GM18502 (cell line): ENCODE measurements around the gene ANO4.

Source experiments
- ATAC-seq: cut with Tn5 transposase; IDR thresholded peaks from one replicate; pipeline ENCODE4 v1.9.1; 2021; ENCODE audit warnings: mild to moderate bottlenecking; ENCODE audit not compliant: unreplicated experiment, poor library complexity

ANO4 gene

GRCh38 chr12:100935929-100936328 is 141.4 kb downstream of the ANO4 start:
- no peak for ATAC-seq

GRCh38 chr12:100936661-100937060 is 142.1 kb downstream of the ANO4 start:
- no peak for ATAC-seq

GRCh38 chr12:100940503-100940902 is 145.9 kb downstream of the ANO4 start:
- ATAC-seq, result no peak

- ATAC-seq, result no peak
These were observed 148.6 kb downstream of the ANO4 start for GRCh38 chr12:100942984-100943749.

- ATAC-seq, result no peak
These were observed 157.2 kb downstream of the ANO4 start for GRCh38 chr12:100951756-100952155.

GRCh38 chr12:100953217-100953616 is 158.6 kb downstream of the ANO4 start:
- no peak for ATAC-seq

GRCh38 chr12:100953677-100954076 is 159.1 kb downstream of the ANO4 start:
- no peak for ATAC-seq

- ATAC-seq, result no peak
These were observed 159.5 kb downstream of the ANO4 start for GRCh38 chr12:100954118-100954517.

GRCh38 chr12:100955139-100955538 is 160.6 kb downstream of the ANO4 start:
- no peak for ATAC-seq

- ATAC-seq, result no peak
These were observed 161.8 kb downstream of the ANO4 start for GRCh38 chr12:100956311-100956852.

GRCh38 chr12:100959481-100959880 is 164.9 kb downstream of the ANO4 start:
- no peak for ATAC-seq

- no peak for ATAC-seq
These were observed 167.6 kb downstream of the ANO4 start for GRCh38 chr12:100962086-100962712.

- no peak for ATAC-seq
These were observed 168.8 kb downstream of the ANO4 start for GRCh38 chr12:100963381-100963780.

- ATAC-seq, result no peak
These were observed 169.5 kb downstream of the ANO4 start for GRCh38 chr12:100964028-100964427.

- no peak for ATAC-seq
These were observed 172.6 kb downstream of the ANO4 start for GRCh38 chr12:100967189-100967588.

GRCh38 chr12:100970894-100971293 is 176.3 kb downstream of the ANO4 start:
- ATAC-seq, result no peak

- ATAC-seq, result no peak
These were observed 177.5 kb downstream of the ANO4 start for GRCh38 chr12:100972121-100972520.

- ATAC-seq, result no peak
These were observed 179.8 kb downstream of the ANO4 start for GRCh38 chr12:100974341-100974740.

GRCh38 chr12:100974747-100975146 is 180.2 kb downstream of the ANO4 start:
- no peak for ATAC-seq

GRCh38 chr12:100976735-100977134 is 182.2 kb downstream of the ANO4 start:
- no peak for ATAC-seq

- ATAC-seq, result no peak
These were observed 186.3 kb downstream of the ANO4 start for GRCh38 chr12:100980856-100981255.
